ENCODE results near the gene NOMO2.
"Not testable (repeated sequence)": the region's sequence is repeated elsewhere in the genome, so short reads cannot be mapped to it uniquely, and the experiment has no call there.

DNA sequence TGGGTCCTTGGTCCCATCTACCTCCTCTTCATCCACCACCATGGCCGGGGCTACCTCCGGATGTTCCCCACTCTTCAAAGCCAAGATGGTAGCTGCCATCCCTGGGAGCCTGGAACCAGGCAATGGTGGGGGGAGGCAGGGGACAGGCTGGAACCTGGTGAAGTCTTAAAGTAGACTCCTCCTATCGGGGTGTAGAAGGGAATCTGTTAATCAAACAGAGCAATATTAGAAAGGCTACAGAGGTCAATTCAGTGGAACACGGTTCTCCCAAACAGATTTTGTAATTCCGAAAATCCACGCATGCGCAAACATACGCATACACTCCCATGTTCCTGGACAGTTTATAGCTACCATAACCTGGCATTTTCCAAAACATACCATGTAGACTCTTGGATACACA, 11.1 kb upstream of the NOMO2 start:
- TF ChIP-seq, protein P1, sequence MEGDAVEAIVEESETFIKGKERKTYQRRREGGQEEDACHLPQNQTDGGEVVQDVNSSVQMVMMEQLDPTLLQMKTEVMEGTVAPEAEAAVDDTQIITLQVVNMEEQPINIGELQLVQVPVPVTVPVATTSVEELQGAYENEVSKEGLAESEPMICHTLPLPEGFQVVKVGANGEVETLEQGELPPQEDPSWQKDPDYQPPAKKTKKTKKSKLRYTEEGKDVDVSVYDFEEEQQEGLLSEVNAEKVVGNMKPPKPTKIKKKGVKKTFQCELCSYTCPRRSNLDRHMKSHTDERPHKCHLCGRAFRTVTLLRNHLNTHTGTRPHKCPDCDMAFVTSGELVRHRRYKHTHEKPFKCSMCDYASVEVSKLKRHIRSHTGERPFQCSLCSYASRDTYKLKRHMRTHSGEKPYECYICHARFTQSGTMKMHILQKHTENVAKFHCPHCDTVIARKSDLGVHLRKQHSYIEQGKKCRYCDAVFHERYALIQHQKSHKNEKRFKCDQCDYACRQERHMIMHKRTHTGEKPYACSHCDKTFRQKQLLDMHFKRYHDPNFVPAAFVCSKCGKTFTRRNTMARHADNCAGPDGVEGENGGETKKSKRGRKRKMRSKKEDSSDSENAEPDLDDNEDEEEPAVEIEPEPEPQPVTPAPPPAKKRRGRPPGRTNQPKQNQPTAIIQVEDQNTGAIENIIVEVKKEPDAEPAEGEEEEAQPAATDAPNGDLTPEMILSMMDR (IDR thresholded peaks at IDR 0.05), result not testable (repeated sequence)
- TF ChIP-seq POLR2A (IDR thresholded peaks at IDR 0.05), result not testable (repeated sequence)

Data from tibial nerve (tissue), 3 donors.